Vagina (tissue), 2 donors: ENCODE data around the gene KRT81. TPM values are rescaled to one million over a fixed set of nuclear protein-coding genes. Genes with fewer than 3 reads are reported as not detected.
"Not testable (repeated sequence)": the region's sequence is repeated elsewhere in the genome, so short reads cannot be mapped to it uniquely, and the experiment has no call there.

Experiments used
- DNase-seq, 2 donors: peaks; one replicate each; pipeline ENCODE4 v3.0.0-alpha.2; 2017; ENCODE audit errors: extremely low spot score in 2 of 2
- H3K27ac ChIP-seq: fragments of 200-600 bp; sonication (generic); one replicate; pipeline ENCODE4 v1.5.1; 2019
- H3K27me3 ChIP-seq: fragments of 200-600 bp; sonication (generic); one replicate; pipeline ENCODE4 v1.5.1; 2019
- H3K36me3 ChIP-seq, 2 donors: fragments of 200-600 bp; sonication (generic); one replicate each; pipeline ENCODE4 v1.5.1; 2017 to 2019
- H3K4me1 ChIP-seq: fragments of 200-600 bp; sonication (generic); one replicate; pipeline ENCODE4 v1.5.1; 2019
- H3K4me3 ChIP-seq, 2 donors: fragments of 200-600 bp; sonication (generic); 1 replicate in 1 of 2; 2 replicates in 1 of 2; pipeline ENCODE4 v1.5.1; 2016 to 2019
- H3K9me3 ChIP-seq: fragments of 200-600 bp; sonication (generic); one replicate; pipeline ENCODE4 v1.5.1; 2019
- CTCF ChIP-seq, 3 experiments: fragments of 450-650 bp in 2 of 3; fragments of 200-600 bp in 1 of 3; sonication (generic) in 1 of 3; IDR thresholded peaks; one replicate each; pipeline ENCODE4 v1.5.1; 2017 to 2019; ENCODE audit warnings: antibody characterized with exemption in 3 of 3, mild to moderate bottlenecking in 2 of 3, moderate library complexity in 2 of 3
- POLR2A ChIP-seq, 2 donors: fragments of 450-650 bp; IDR thresholded peaks; one replicate each; pipeline ENCODE4 v1.6.1; 2017; ENCODE audit warnings: antibody characterized with exemption in 2 of 2, mild to moderate bottlenecking in 2 of 2, moderate library complexity in 2 of 2
- POLR2AphosphoS5 ChIP-seq, 2 donors: sonication (generic); formaldehyde crosslinking; IDR thresholded peaks; one replicate each; pipeline ENCODE4 v1.9.0; 2017; ENCODE audit warnings: antibody characterized with exemption in 2 of 2, mild to moderate bottlenecking in 2 of 2, low read depth in 1 of 2; ENCODE audit not compliant: insufficient read depth in 1 of 2
- intact Hi-C: fragments of 100-400 bp; cut with DNase I; formaldehyde crosslinking; loops from one replicate; pipeline ENCODE4 v1.15.1; 2023
- total RNA-seq: library from RNA; depleted of rRNA; stranded (reverse); fragments of >200 nt; gene quantifications from one replicate; pipeline ENCODE4 v1.2.3, GENCODE V29; 2016

KRT81 gene
- total RNA-seq, 1 donor from 2014 or later = not detected

- Histone ChIP-seq H3K27ac (no peak overlapping the region), H3K36me3 (no peaks in the 10 kb centered on the region), H3K4me1 (no peaks in the 10 kb centered on the region), H3K9me3 (no peaks in the 10 kb centered on the region), H3K4me3 (no peak overlapping the region), H3K27me3 (no peaks in the 10 kb centered on the region)
- TF ChIP-seq POLR2A (IDR thresholded peaks at IDR 0.05) = no peak
- TF ChIP-seq POLR2AphosphoS5 (IDR thresholded peaks at IDR 0.05; ENCODE audit: insufficient read depth in 1 of 2, low read depth in 1 of 2) = no peak
- no peak for TF ChIP-seq CTCF (IDR thresholded peaks at IDR 0.05)
- intact Hi-C loops = no loop called here
- DNase-seq = no peak
Measured at GRCh38 chr12:52296572-52297215, 5.4 kb upstream of the KRT81 start.

GRCh38 chr12:52295663-52296062, 4.3 kb upstream of the KRT81 start:
- no peaks in the 10 kb centered on the region for H3K4me1 ChIP-seq
- no peaks in the 10 kb centered on the region for H3K36me3 ChIP-seq
- intact Hi-C loops = no loop called here
- H3K27me3 ChIP-seq = no peaks in the 10 kb centered on the region
- H3K4me3 ChIP-seq = no peak overlapping the region
- TF ChIP-seq POLR2AphosphoS5 (IDR thresholded peaks at IDR 0.05; ENCODE audit: insufficient read depth in 1 of 2, low read depth in 1 of 2) = no peak
- TF ChIP-seq CTCF (IDR thresholded peaks at IDR 0.05) = no peak
- no peak for TF ChIP-seq POLR2A (IDR thresholded peaks at IDR 0.05)
- H3K9me3 ChIP-seq = no peaks in the 10 kb centered on the region
- no peak overlapping the region for H3K27ac ChIP-seq
- DNase-seq = peak in 1 of 2 donors; percentile 16

GRCh38 chr12:52294803-52295202, 3.5 kb upstream of the KRT81 start:
- intact Hi-C loops = no loop called here
- Histone ChIP-seq H3K36me3 (no peaks in the 10 kb centered on the region), H3K27me3 (no peaks in the 10 kb centered on the region), H3K4me1 (no peaks in the 10 kb centered on the region), H3K9me3 (no peaks in the 10 kb centered on the region), H3K4me3 (no peak overlapping the region), H3K27ac (no peak overlapping the region)
- DNase-seq = no peak
- TF ChIP-seq POLR2AphosphoS5 (IDR thresholded peaks at IDR 0.05; ENCODE audit: insufficient read depth in 1 of 2, low read depth in 1 of 2) = no peak
- TF ChIP-seq CTCF (IDR thresholded peaks at IDR 0.05) = no peak
- TF ChIP-seq POLR2A (IDR thresholded peaks at IDR 0.05) = no peak

GRCh38 chr12:52293926-52294325, 2.6 kb upstream of the KRT81 start:
- peak in 1 of 2 donors; percentile 77 for DNase-seq
- no peak overlapping the region for H3K27ac ChIP-seq
- no peaks in the 10 kb centered on the region for H3K36me3 ChIP-seq
- no peak overlapping the region for H3K4me3 ChIP-seq
- TF ChIP-seq CTCF (IDR thresholded peaks at IDR 0.05) (no peak), POLR2AphosphoS5 (IDR thresholded peaks at IDR 0.05; ENCODE audit: insufficient read depth in 1 of 2, low read depth in 1 of 2) (no peak), POLR2A (IDR thresholded peaks at IDR 0.05) (no peak)
- no peaks in the 10 kb centered on the region for H3K4me1 ChIP-seq
- H3K27me3 ChIP-seq = no peaks in the 10 kb centered on the region
- intact Hi-C loops = no loop called here
- H3K9me3 ChIP-seq = no peaks in the 10 kb centered on the region

- H3K9me3 ChIP-seq, H3K4me3 ChIP-seq, intact Hi-C loops, DNase-seq, H3K27ac ChIP-seq, H3K4me1 ChIP-seq, H3K36me3 ChIP-seq, H3K27me3 ChIP-seq: not testable (repeated sequence)
Measured at GRCh38 chr12:52290483-52291134, 725 bp downstream of the KRT81 start.

GRCh38 chr12:52287816-52288805, 3.2 kb downstream of the KRT81 start:
- H3K27ac ChIP-seq, H3K4me1 ChIP-seq, H3K9me3 ChIP-seq, H3K27me3 ChIP-seq, H3K36me3 ChIP-seq, intact Hi-C loops, H3K4me3 ChIP-seq: not testable (repeated sequence)
- peak; percentile 62 to 70 for DNase-seq

GRCh38 chr12:52286857-52287785, 4.2 kb downstream of the KRT81 start:
- H3K27ac ChIP-seq, H3K27me3 ChIP-seq, H3K4me1 ChIP-seq, H3K36me3 ChIP-seq, intact Hi-C loops, H3K9me3 ChIP-seq, H3K4me3 ChIP-seq: not testable (repeated sequence)
- DNase-seq = peak; percentile 40 to 42
